ENCODE results near the gene MRRF. TPM values are rescaled to one million over a fixed set of nuclear protein-coding genes. Genes with fewer than 3 reads are reported as not detected.

Gene MRRF
- total RNA-seq (36.4 and 36.5 TPM in 2 replicates), polyA plus RNA-seq (24.2 and 27.2 TPM in 2 replicates), polyA minus RNA-seq (57.9 and 74.1 TPM in 2 replicates), Bru-seq, nascent RNA (percentile 78 among the genes with signal in this experiment), BruChase-seq, experiment 1, labeled RNA remaining after a 6-hour chase (percentile 70 among the genes with signal in this experiment), BruChase-seq, experiment 2, labeled RNA remaining after a 2-hour chase (percentile 64 among the genes with signal in this experiment)
- 36.8 and 37.1 TPM in 2 replicates for polyA plus RNA-seq (2011; cell fraction: cytosol; rRNA removed)
- 67.3 and 78.8 TPM in 2 replicates for polyA plus RNA-seq (2011; cell fraction: nucleus; rRNA removed)
- polyA plus RNA-seq (2012) = 26.9 and 44.5 TPM in 2 replicates
- 49.5 TPM for polyA minus RNA-seq (2011; cell fraction: cytosol; rRNA and poly(A)+ RNA removed)
- polyA minus RNA-seq (2011; cell fraction: nucleus; rRNA and poly(A)+ RNA removed) = 36.4 and 53.4 TPM in 2 replicates
- long read RNA-seq, full-length matches to known transcripts = 34 of 52 reads
- long read RNA-seq, partial matches to known transcripts = 0 of 52 reads
- long read RNA-seq, other reads (novel, unspliced or antisense) = 18 of 52 reads

DNA sequence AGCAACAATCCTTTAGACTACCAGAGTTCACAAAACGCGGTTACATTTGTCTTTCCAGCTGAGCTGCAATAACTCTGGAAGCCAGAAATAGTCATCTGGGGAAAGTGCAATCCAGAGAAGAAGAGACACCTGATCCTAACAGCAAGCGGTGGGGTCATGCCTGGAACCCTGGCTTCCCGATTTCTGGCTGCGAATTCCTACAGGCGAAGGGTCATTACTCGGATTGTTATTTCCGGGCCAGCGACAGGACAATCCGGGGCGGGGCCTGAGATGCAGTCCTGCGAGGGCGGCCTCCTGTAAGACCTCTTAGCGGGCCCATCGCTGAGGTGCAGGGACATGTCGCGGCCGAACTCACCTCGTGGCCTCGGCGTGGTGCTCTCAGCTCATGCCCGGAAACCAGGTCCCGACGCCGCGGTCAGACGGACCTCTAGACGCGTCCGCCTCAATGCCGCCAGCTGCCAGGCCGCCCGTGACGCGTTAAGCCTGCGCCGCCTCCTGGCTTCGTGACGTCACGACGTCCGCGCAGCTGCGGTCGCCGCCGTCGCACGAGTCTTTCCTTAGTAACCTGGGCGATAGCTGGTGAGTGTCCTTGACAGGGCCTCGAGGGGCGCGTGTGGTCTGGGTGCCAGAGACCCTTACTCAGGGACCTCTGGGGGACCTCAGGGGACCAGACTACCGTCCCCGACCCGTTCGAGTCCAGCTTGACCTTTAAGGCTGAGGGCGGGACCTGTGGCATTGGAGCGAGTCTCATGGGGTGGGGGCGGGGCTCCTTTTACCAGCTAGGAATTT lies at the start of gene MRRF, which contains the start of gene RBM18:
Gene MRRF (plus strand): TSS at position 523 of the 789 bp plus-strand sequence. CDS start 6,010 bp downstream, outside the sequence.
Gene RBM18 (minus strand): TSS at position 481 of the 789 bp plus-strand sequence. CDS start 3,348 bp downstream, outside the sequence.
- FAIRE-seq (peak; percentile 85), DNase-seq (ENCODE audit: low read depth, low spot score) (peak; percentile 95)
- Histone ChIP-seq H4K20me1 (replicated peaks; ENCODE audit: control insufficient read depth, extremely low read depth, insufficient read depth, low read length) (no peaks in the 10 kb centered on the region), H3K9me3 (replicated peaks; ENCODE audit: control insufficient read depth, insufficient read depth, low read length) (no peaks in the 10 kb centered on the region), H3K9me1 (replicated peaks; ENCODE audit: control insufficient read depth, extremely low read depth, insufficient read depth, low read length) (no peaks in the 10 kb centered on the region), H3K9ac (replicated peaks; ENCODE audit: extremely low read depth, insufficient read depth, low read length) (peak within 1 kb of the TSS; percentile 80), H3K4me1 (ENCODE audit: control insufficient read depth, extremely low read depth, insufficient read depth, low read length) (peaks cover 26% of the 10 kb centered on the region), H2AFZ (ENCODE audit: low read depth, low read length) (peak within 1 kb of the TSS; percentile 30), H3K36me3 (ENCODE audit: control insufficient read depth in 2 of 2, extremely low read depth in 1 of 2, insufficient read depth in 2 of 2, low read length in 2 of 2) (peaks cover 4 to 5% of the 10 kb centered on the region in 2 experiments), H3K4me3 (replicated peaks in 1 of 3; ENCODE audit: insufficient read depth in 1 of 3, low read depth in 1 of 3, low read length in 3 of 3) (peak within 1 kb of the TSS; percentile 53 to 88 (median 76)), H3K27me3 (ENCODE audit: control insufficient read depth in 2 of 2, insufficient read depth in 2 of 2, low read length in 2 of 2) (no peaks in the 10 kb centered on the region), H3K4me2 (ENCODE audit: insufficient read depth, low read length) (peak within 1 kb of the TSS; percentile 95), H3K79me2 (ENCODE audit: control insufficient read depth, insufficient read depth, low read length) (peaks cover 49% of the 10 kb centered on the region), H3K27ac (ENCODE audit: insufficient read depth, low read depth, low read length) (peak within 1 kb of the TSS; percentile 68)
- TSS peak; percentile 80 for BruUV-seq (replicated peaks)
- TF ChIP-seq POLR2A (IDR thresholded peaks at IDR 0.05; ENCODE audit: low read depth, low read length) (peak; percentile 85), FOS (IDR thresholded peaks at IDR 0.05; ENCODE audit: borderline replicate concordance, insufficient read depth, low read length) (no peak), MYC (IDR thresholded peaks at IDR 0.05; ENCODE audit: low read depth, low read length) (no peak), POLR2AphosphoS5 (IDR thresholded peaks at IDR 0.05; ENCODE audit: insufficient read depth, low read depth, low read length) (peak; percentile 97), JUN (IDR thresholded peaks at IDR 0.05; ENCODE audit: borderline replicate concordance, insufficient read depth, insufficient read length, low read depth) (no peak), GATA2 (IDR thresholded peaks at IDR 0.05; ENCODE audit: insufficient read depth, insufficient read length, low read depth, low read length) (no peak), EZH2 (IDR thresholded peaks at IDR 0.05; ENCODE audit: borderline replicate concordance, low read depth, low read length, severe bottlenecking) (no peak)
- TF ChIP-seq, protein P1, sequence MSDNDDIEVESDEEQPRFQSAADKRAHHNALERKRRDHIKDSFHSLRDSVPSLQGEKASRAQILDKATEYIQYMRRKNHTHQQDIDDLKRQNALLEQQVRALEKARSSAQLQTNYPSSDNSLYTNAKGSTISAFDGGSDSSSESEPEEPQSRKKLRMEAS (IDR thresholded peaks at IDR 0.05; ENCODE audit: insufficient read depth, insufficient read length) = peak; percentile 85
- POLR2A ChIA-PET = interaction anchor here (0.6 to 2.3 kb wide), 5 partner anchors 10 to 63 kb away, joined by 3 to 14 read pairs (median 7); no protein-coding TSS in a partner anchor
- dilution Hi-C loops (cut with MboI; ENCODE audit: extremely low pct_ligation_motif_present, low sequenced_read_pairs) (no loop called here), intact Hi-C loops (cut with micrococcal nuclease) (loop anchor here (1.0 to 5.0 kb wide), 8 partner anchors 10 to 553 kb away; partner anchors contain the start of genes MORN5 and NDUFA8)
- CTCF ChIA-PET = interaction anchor here (1.1 to 4.1 kb wide), 15 partner anchors 11 to 165 kb away, joined by 3 to 20 read pairs (median 5); no protein-coding TSS in a partner anchor

Measured in endothelial cell of umbilical vein (primary cell).